GM23248 (cell line): ENCODE results near the gene CRELD2. TPM values are rescaled to one million over a fixed set of nuclear protein-coding genes. Genes with fewer than 3 reads are reported as not detected.

ENCODE experiments used
- DNase-seq: peaks from one replicate; pipeline ENCODE4 v3.0.0-alpha.2; 2015
- H2AFZ ChIP-seq: fragments of 200-600 bp; sonication (generic); 2 replicates; pipeline ENCODE4 v1.6.1; 2016; ENCODE audit warnings: antibody characterized with exemption
- H3F3A ChIP-seq: fragments of 200-600 bp; sonication (generic); 2 replicates; pipeline ENCODE4 v1.6.1; 2016; ENCODE audit warnings: mild to moderate bottlenecking, antibody characterized with exemption, mixed run types; ENCODE audit not compliant: insufficient read depth
- H3K27ac ChIP-seq: fragments of 200-600 bp; sonication (generic); 2 replicates; pipeline ENCODE4 v1.5.1; 2016; ENCODE audit warnings: mild to moderate bottlenecking
- H3K27me3 ChIP-seq: fragments of 200-600 bp; sonication (generic); replicated peaks from 2 replicates; pipeline ENCODE4 v1.6.1; 2016; ENCODE audit warnings: mild to moderate bottlenecking; ENCODE audit not compliant: insufficient read depth
- H3K36me3 ChIP-seq: fragments of 200-600 bp; sonication (generic); 2 replicates; pipeline ENCODE4 v1.6.1; 2016; ENCODE audit warnings: low read depth, mild to moderate bottlenecking
- H3K4me1 ChIP-seq: fragments of 200-600 bp; sonication (generic); 2 replicates; pipeline ENCODE4 v1.6.1; 2016; ENCODE audit warnings: mild to moderate bottlenecking; ENCODE audit not compliant: insufficient read depth
- H3K4me2 ChIP-seq: fragments of 200-600 bp; sonication (generic); one replicate; pipeline ENCODE4 v1.6.1; 2016; ENCODE audit warnings: mild to moderate bottlenecking; ENCODE audit not compliant: unreplicated experiment
- H3K4me3 ChIP-seq: fragments of 200-600 bp; sonication (generic); 2 replicates; pipeline ENCODE4 v1.5.1; 2016; ENCODE audit warnings: mild to moderate bottlenecking
- H3K79me2 ChIP-seq: fragments of 200-600 bp; sonication (generic); 2 replicates; pipeline ENCODE4 v1.6.1; 2016; ENCODE audit warnings: mild to moderate bottlenecking; ENCODE audit not compliant: insufficient read depth
- H3K9ac ChIP-seq: fragments of 200-600 bp; sonication (generic); 2 replicates; pipeline ENCODE4 v1.6.1; 2016; ENCODE audit warnings: mild to moderate bottlenecking
- H3K9me2 ChIP-seq: fragments of 200-600 bp; sonication (generic); 2 replicates; pipeline ENCODE4 v1.6.1; 2016; ENCODE audit warnings: mixed run types, mild to moderate bottlenecking, moderate library complexity; ENCODE audit not compliant: insufficient read depth
- H3K9me3 ChIP-seq: fragments of 200-600 bp; sonication (generic); one replicate; pipeline ENCODE4 v1.6.1; 2017; ENCODE audit warnings: low read depth
- H4K20me1 ChIP-seq: fragments of 200-600 bp; sonication (generic); 2 replicates; pipeline ENCODE4 v1.6.0; 2016; ENCODE audit not compliant: insufficient read depth
- EZH2 ChIP-seq: fragments of 200-600 bp; sonication (generic); IDR thresholded peaks from 2 replicates; pipeline ENCODE4 v1.6.1; 2018; ENCODE audit warnings: antibody characterized with exemption, mild to moderate bottlenecking; ENCODE audit not compliant: insufficient read depth, poor library complexity, severe bottlenecking
- EZH2phosphoT487 ChIP-seq: fragments of 200-600 bp; sonication (generic); IDR thresholded peaks from 2 replicates; pipeline ENCODE4 v1.6.1; 2018; ENCODE audit warnings: antibody characterized with exemption, moderate library complexity, mild to moderate bottlenecking, low read depth; ENCODE audit not compliant: insufficient read depth
- WGBS, 2 experiments: methylation state at CpG; one replicate each; pipeline ENCODE4 v1.1.6; 2015 to 2017; ENCODE audit warnings: low lambda C conversion rate in 2 of 2, low coverage in 1 of 2; ENCODE audit errors: missing lambda C conversion rate in 2 of 2; 5-methylcytosine and 5-hydroxymethylcytosine counted together
- in situ Hi-C: fragments of 300-500 bp; cut with MboI; formaldehyde crosslinking; loops from 2 replicates; pipeline ENCODE4 v1.15.0; 2020
- polyA plus RNA-seq: library from polyadenylated mRNA; unstranded; fragments of >200 nt; fragmentation: Nextera tagmentation; extraction: Ambion mirVana; gene quantifications from 2 replicates; pipeline ENCODE4 v1.2.1, GENCODE V29; 2016
- total RNA-seq: library from RNA; depleted of rRNA; stranded (reverse); fragments of >200 nt; shearing (Covaris generic); gene quantifications from 2 replicates; pipeline ENCODE4 v1.2.3, GENCODE V29; 2014

CRELD2 gene
- total and polyA plus RNA-seq, 2 experiments from 2014 or later, result 57.1 to 78.4 TPM

DNA sequence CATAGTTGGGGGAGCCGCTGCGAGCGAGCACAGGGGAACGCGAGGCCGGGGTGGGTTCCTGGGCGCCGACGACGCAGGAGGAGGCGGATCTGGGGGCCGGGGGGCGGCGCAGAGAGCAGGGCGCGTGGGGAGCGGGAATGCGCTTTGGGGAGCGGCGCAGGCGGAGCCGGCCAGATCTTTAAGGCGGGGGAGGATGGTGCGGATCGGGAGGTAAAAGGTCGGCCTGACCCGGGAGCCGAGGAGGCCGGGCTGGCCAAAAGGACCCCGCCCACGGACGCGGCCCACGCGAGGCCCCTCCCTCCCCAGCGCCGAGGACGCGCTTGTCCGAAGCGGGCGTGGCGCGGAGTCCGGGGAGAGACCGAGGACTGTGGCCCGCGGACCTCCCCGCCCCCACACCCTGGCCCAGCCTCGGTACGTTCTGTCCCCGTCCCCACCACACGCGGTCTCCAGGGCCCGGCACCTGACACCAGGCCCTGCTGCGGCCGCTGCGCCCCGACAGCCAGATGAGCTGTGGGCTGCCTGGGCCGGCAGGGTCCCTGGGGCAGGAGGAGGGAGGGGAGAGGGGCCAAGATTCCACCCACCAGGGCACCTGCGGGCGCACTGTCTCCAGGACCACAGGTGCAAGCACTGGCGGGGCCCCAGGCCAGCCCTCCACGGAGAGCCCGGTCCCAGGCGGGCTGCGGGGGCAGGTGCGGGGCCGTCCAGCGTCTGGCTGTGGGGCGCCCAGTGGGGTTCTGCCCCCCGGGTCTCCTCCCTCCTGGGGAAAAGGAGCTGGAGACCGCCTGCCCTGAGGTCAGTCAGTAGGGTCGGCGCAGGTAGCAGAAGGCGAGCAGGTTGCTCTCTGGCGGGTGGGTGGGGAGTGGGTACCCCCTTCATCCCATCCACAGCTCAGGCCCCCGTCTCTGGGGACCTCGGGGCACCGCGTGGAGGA is 53.1 kb downstream of the CRELD2 start:
- H3K79me2 ChIP-seq, result no peaks in the 10 kb centered on the region
- H3F3A ChIP-seq, result peaks cover 14% of the 10 kb centered on the region
- no peaks in the 10 kb centered on the region for H3K9me3 ChIP-seq
- H3K27me3 ChIP-seq, result no peaks in the 10 kb centered on the region
- no peaks in the 10 kb centered on the region for H4K20me1 ChIP-seq
- in situ Hi-C loops, result no loop called here
- H3K4me1 ChIP-seq, result 0 out of 2 replicates have a peak, but pooled peaks cover 3% of the 10 kb centered on the region
- H3K4me3 ChIP-seq, result peak overlapping the region; percentile 75
- peak; percentile 63 for DNase-seq
- no peaks in the 10 kb centered on the region for H3K9me2 ChIP-seq
- peak overlapping the region; percentile 61 for H3K27ac ChIP-seq
- WGBS, 2 experiments, result 6 to 13% methylated on average over 35 to 57 of the region's 81 CpGs
- TF ChIP-seq EZH2phosphoT487, result no peak
- TF ChIP-seq EZH2, result no peak
- peak overlapping the region; percentile 78 for H3K4me2 ChIP-seq
- H2AFZ ChIP-seq, result peak overlapping the region; percentile 80
- H3K9ac ChIP-seq, result peak overlapping the region; percentile 85
- no peaks in the 10 kb centered on the region for H3K36me3 ChIP-seq

DNA sequence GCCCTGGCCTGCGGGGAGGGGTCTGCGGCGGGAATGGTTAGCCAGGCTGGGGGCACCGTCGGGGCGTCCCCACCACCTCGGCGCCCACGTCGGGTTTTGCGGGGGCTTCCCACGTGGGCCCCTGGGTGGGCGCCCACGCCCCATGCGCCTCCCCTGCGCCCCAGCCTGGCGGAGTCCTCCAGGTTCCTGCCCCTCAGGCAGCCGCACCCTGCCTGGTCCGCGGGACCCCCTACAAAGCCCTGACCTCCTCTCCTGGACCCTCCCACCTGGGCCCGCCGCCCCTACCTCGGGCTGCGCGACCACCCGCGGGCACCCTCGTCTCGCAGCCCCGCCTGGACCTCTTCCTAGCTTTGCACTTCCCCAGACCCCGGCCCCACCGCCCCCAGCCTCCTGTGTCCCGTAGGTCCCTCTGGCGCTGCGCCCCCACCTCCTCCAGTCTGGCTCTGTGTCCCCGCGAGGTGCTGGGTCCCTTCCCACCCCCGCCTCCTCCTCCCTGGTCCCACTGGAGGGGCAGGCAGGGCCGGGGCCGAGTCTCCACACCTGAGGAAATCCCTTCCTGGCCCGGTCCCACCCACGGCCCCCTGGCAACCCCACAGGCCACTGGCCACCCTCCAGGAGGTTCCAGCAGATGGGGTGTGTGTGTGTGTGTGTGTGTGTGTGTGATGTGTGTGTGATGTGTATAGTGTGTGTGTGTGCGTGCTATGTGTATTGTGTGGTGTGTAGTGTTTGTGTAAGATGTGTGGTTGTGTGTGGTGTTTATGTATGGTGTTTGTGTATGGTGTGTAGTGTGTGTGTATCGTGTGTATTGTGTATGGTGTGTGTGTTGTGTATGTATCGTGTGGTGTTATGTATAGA is 54.0 kb downstream of the CRELD2 start:
- DNase-seq, result no peak
- in situ Hi-C loops, result no loop called here
- H3K36me3 ChIP-seq, result no peaks in the 10 kb centered on the region
- 0 out of 2 replicates have a peak, but pooled peaks cover 3% of the 10 kb centered on the region for H3K4me1 ChIP-seq
- TF ChIP-seq EZH2 (no peak), EZH2phosphoT487 (no peak)
- H3K9me2 ChIP-seq, result no peaks in the 10 kb centered on the region
- no peak overlapping the region for H3K4me2 ChIP-seq
- no peak overlapping the region for H3K9ac ChIP-seq
- no peaks in the 10 kb centered on the region for H3K27me3 ChIP-seq
- no peak overlapping the region for H3K27ac ChIP-seq
- H2AFZ ChIP-seq, result no peak overlapping the region
- H3K4me3 ChIP-seq, result no peak overlapping the region
- H4K20me1 ChIP-seq, result no peaks in the 10 kb centered on the region
- WGBS, 2 experiments, result 45 to 60% methylated on average over 9 to 42 of the region's 45 CpGs
- peaks cover 18% of the 10 kb centered on the region for H3F3A ChIP-seq
- no peaks in the 10 kb centered on the region for H3K79me2 ChIP-seq
- no peaks in the 10 kb centered on the region for H3K9me3 ChIP-seq

- H3K79me2 ChIP-seq, result no peaks in the 10 kb centered on the region
These were observed 54.9 kb downstream of the CRELD2 start for GRCh38 chr22:49973018-49973961.

More at GRCh38 chr22:49973018-49973961, 54.9 kb downstream of the CRELD2 start:
- H3K9ac ChIP-seq, result no peak overlapping the region
- H3K27me3 ChIP-seq, result no peaks in the 10 kb centered on the region
- peaks cover 16% of the 10 kb centered on the region for H3F3A ChIP-seq
- no peak for DNase-seq
- H3K4me1 ChIP-seq, result 0 out of 2 replicates have a peak, but pooled peaks cover 3% of the 10 kb centered on the region
- no peaks in the 10 kb centered on the region for H4K20me1 ChIP-seq
- 91 to 94% methylated on average over 5 of the region's 5 CpGs for WGBS, 2 experiments
- in situ Hi-C loops, result no loop called here
- H3K9me2 ChIP-seq, result no peaks in the 10 kb centered on the region
- H3K4me2 ChIP-seq, result no peak overlapping the region
- no peak overlapping the region for H3K4me3 ChIP-seq
- H3K9me3 ChIP-seq, result no peaks in the 10 kb centered on the region
- H3K36me3 ChIP-seq, result no peaks in the 10 kb centered on the region
- TF ChIP-seq EZH2 (no peak), EZH2phosphoT487 (no peak)
- H2AFZ ChIP-seq, result no peak overlapping the region
- H3K27ac ChIP-seq, result no peak overlapping the region
